Keratinocyte (primary cell): ENCODE data around the gene AP3D1. TPM values are rescaled to one million over a fixed set of nuclear protein-coding genes. Genes with fewer than 3 reads are reported as not detected.

Experiments used
- DNase-seq: peaks from one replicate; pipeline ENCODE4 v3.0.0-alpha.2; 2011; ENCODE audit warnings: low read depth, missing footprints, low spot score
- FAIRE-seq: peaks from 2 replicates; lab custom pipeline; 2011; peaks lifted over from hg19 to GRCh38; lab: Jason Lieb, UNC
- H2AFZ ChIP-seq: 2 replicates; pipeline ENCODE4 v1.6.0; 2012; ENCODE audit warnings: low read length, control low read depth, inconsistent platforms; ENCODE audit not compliant: control insufficient read depth
- H3K27ac ChIP-seq: 2 replicates; pipeline ENCODE4 v1.5.1; 2011; ENCODE audit warnings: low read length; ENCODE audit not compliant: control insufficient read depth, insufficient read depth
- H3K27me3 ChIP-seq: 3 replicates; pipeline ENCODE4 v1.6.0; 2011; ENCODE audit warnings: low read length; ENCODE audit not compliant: control insufficient read depth, insufficient read depth; ENCODE audit errors: extremely low read depth
- H3K36me3 ChIP-seq, 2 experiments: 2 replicates in 1 of 2; 3 replicates in 1 of 2; pipeline ENCODE4 v1.5.1; 2011; ENCODE audit warnings: low read length in 2 of 2, mild to moderate bottlenecking in 1 of 2; ENCODE audit not compliant: control insufficient read depth in 2 of 2, insufficient read depth in 2 of 2; ENCODE audit errors: extremely low read depth in 1 of 2
- H3K4me1 ChIP-seq: 3 replicates; pipeline ENCODE4 v1.5.1; 2011; ENCODE audit warnings: low read length; ENCODE audit not compliant: control insufficient read depth, insufficient read depth; ENCODE audit errors: extremely low read depth
- H3K4me2 ChIP-seq: 3 replicates; pipeline ENCODE4 v1.6.0; 2011; ENCODE audit warnings: low read depth, low read length; ENCODE audit not compliant: control insufficient read depth, insufficient read depth; ENCODE audit errors: extremely low read depth
- H3K4me3 ChIP-seq, 3 experiments: fragments of 200-600 bp in 1 of 3; sonication (generic) in 1 of 3; 2 replicates in 2 of 3; 3 replicates in 1 of 3; pipeline ENCODE4 v1.5.1; 2011 to 2016; ENCODE audit warnings: low read length in 3 of 3, mild to moderate bottlenecking in 3 of 3, control low read depth in 2 of 3, inconsistent platforms in 1 of 3, low read depth in 1 of 3, mixed read lengths in 1 of 3, mixed run types in 1 of 3, moderate library complexity in 1 of 3; ENCODE audit not compliant: control insufficient read depth in 2 of 3, insufficient read depth in 2 of 3; ENCODE audit errors: extremely low read depth in 1 of 3
- H3K79me2 ChIP-seq: 2 replicates; pipeline ENCODE4 v1.6.0; 2012; ENCODE audit warnings: low read length; ENCODE audit not compliant: control insufficient read depth, insufficient read depth
- H3K9ac ChIP-seq: 3 replicates; pipeline ENCODE4 v1.6.0; 2011; ENCODE audit warnings: low read length; ENCODE audit not compliant: control insufficient read depth, insufficient read depth; ENCODE audit errors: extremely low read depth
- H3K9me1 ChIP-seq: 3 replicates; pipeline ENCODE4 v1.6.0; 2011; ENCODE audit warnings: low read length; ENCODE audit not compliant: control insufficient read depth, insufficient read depth; ENCODE audit errors: extremely low read depth
- H3K9me3 ChIP-seq: 2 replicates; pipeline ENCODE4 v1.5.1; 2012; ENCODE audit warnings: low read depth, low read length; ENCODE audit not compliant: control insufficient read depth
- H4K20me1 ChIP-seq: 3 replicates; pipeline ENCODE4 v1.6.0; 2011; ENCODE audit warnings: low read length; ENCODE audit not compliant: control insufficient read depth, insufficient read depth; ENCODE audit errors: extremely low read depth
- EZH2 ChIP-seq: IDR thresholded peaks from one replicate; pipeline ENCODE4 v1.6.1; 2012; ENCODE audit warnings: inconsistent platforms, mild to moderate bottlenecking, low read length, moderate library complexity
- dilution Hi-C: fragments of 300-500 bp; cut with MboI; formaldehyde crosslinking; loops from one replicate; pipeline ENCODE4 v1.7.0; 2020; ENCODE audit warnings: low sequenced_read_pairs; ENCODE audit not compliant: extremely low pct_ligation_motif_present
- polyA plus RNA-seq, 5 experiments: library from polyadenylated mRNA; depleted of rRNA in 3 of 5; stranded (reverse) in 3 of 5; stranded (forward) in 1 of 5; unstranded in 1 of 5; fragments of >200 nt; gene quantifications; 1 replicate in 1 of 5; 2 replicates in 3 of 5; 3 replicates in 1 of 5; pipeline versions ENCODE4 v1.2.1 to v1.2.3, GENCODE V29; 2011 to 2012; ENCODE audit warnings: missing spikeins in 2 of 5, low read depth in 1 of 5, low replicate concordance in 1 of 5
- TF ChIP-seq, protein P1 (sequence below), 3 experiments: IDR thresholded peaks in 1 of 3; conservative IDR thresholded peaks in 1 of 3; optimal IDR thresholded peaks in 1 of 3; 2 replicates in 2 of 3; 3 replicates in 1 of 3; pipeline versions ENCODE3 to v1.5.1; 2011; ENCODE audit warnings: low read length in 3 of 3, mild to moderate bottlenecking in 3 of 3, moderate library complexity in 2 of 3, control low read depth in 1 of 3, inconsistent platforms in 1 of 3; ENCODE audit not compliant: insufficient read depth in 2 of 3; ENCODE audit errors: extremely low read depth in 1 of 3

Gene AP3D1
- polyA plus RNA-seq, 1 donor (not counting 4 experiments of a cell fraction or from before 2014, with no cell fraction given): 56.1 TPM

DNA sequence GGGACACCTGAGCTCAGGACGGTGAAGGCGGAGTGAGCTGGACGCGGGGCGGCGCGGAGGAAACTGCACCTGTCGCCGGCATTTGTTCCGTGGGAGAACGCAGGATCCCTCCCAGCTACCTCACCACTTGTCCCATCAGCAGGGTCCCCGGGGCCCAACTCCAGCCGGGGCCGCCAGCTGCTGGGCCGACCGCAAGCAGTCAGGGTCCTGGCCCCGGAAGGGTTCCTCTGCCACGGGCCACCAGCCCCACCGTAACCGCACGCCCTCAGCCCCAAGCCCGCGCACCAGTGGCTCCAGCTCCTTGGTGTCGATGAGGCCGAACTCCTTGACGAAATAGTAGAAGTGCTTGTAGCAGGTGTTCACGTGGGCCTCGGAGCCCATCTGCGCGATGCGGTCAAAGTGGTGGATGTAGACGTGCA, 74.8 kb downstream of the AP3D1 start:
- H4K20me1 ChIP-seq: no peaks in the 10 kb centered on the region
- no peak overlapping the region for H3K9ac ChIP-seq
- peaks cover 17% of the 10 kb centered on the region for H3K79me2 ChIP-seq
- DNase-seq (no peak), FAIRE-seq (no peak)
- no peaks in the 10 kb centered on the region for H3K27me3 ChIP-seq
- H2AFZ ChIP-seq: no peak overlapping the region
- dilution Hi-C loops: no loop called here
- no peaks in the 10 kb centered on the region for H3K9me1 ChIP-seq
- peaks cover 13% of the 10 kb centered on the region for H3K4me1 ChIP-seq
- no peak overlapping the region for H3K27ac ChIP-seq
- no peak overlapping the region for H3K4me2 ChIP-seq
- H3K9me3 ChIP-seq: no peaks in the 10 kb centered on the region
- TF ChIP-seq, protein P1, sequence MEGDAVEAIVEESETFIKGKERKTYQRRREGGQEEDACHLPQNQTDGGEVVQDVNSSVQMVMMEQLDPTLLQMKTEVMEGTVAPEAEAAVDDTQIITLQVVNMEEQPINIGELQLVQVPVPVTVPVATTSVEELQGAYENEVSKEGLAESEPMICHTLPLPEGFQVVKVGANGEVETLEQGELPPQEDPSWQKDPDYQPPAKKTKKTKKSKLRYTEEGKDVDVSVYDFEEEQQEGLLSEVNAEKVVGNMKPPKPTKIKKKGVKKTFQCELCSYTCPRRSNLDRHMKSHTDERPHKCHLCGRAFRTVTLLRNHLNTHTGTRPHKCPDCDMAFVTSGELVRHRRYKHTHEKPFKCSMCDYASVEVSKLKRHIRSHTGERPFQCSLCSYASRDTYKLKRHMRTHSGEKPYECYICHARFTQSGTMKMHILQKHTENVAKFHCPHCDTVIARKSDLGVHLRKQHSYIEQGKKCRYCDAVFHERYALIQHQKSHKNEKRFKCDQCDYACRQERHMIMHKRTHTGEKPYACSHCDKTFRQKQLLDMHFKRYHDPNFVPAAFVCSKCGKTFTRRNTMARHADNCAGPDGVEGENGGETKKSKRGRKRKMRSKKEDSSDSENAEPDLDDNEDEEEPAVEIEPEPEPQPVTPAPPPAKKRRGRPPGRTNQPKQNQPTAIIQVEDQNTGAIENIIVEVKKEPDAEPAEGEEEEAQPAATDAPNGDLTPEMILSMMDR (optimal IDR thresholded peaks at IDR 0.05 in 1 of 3, IDR thresholded peaks at IDR 0.05 in 1 of 3, conservative IDR thresholded peaks at IDR 0.05 in 1 of 3; ENCODE audit: extremely low read depth in 1 of 3, insufficient read depth in 2 of 3, low read length in 3 of 3): no peak
- no peak for TF ChIP-seq EZH2
- H3K4me3 ChIP-seq: no peak overlapping the region
- peaks cover 34 to 46% of the 10 kb centered on the region in 2 experiments for H3K36me3 ChIP-seq

DNA sequence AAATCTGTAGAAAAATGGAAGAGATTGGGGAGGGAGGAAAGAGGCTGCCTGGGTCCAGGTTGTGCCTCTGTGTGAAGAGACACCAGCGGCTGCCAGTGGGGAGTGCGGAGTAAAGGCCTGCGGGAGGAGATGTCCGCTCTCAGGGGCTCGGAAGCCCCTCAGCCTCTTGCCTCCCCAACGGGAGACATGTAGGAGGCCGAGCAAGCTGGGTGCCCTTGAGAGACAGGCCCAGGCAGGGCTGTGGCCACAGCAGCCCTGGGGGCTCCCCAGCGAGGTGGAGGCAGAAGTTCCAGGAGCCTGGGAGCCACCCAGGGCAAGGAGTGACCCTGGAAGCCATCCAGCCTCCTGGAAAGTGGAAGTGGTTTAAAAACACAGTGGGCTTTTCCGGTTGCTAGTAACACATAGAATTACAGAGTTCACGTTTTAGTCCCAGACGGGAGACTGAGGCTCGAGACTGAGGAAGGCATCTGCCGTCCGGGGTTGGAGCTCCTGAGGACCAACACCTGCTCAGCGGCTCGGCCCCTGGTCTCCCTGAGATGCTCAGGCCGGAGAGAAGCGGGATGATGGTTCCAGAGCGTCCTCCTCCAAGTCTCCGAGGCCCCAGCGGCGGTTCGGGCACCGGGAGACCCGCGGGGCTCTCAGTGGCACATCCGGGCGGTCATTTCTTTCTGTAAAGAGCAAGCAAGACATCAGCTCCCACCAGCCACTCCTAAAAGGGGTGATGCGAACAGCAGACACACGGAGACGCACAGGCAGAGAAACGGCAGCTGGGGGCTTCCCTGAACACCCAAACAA, 78.4 kb downstream of the AP3D1 start:
- no peak for DNase-seq
- H3K4me2 ChIP-seq: no peak overlapping the region
- H3K4me1 ChIP-seq: no peaks in the 10 kb centered on the region
- H4K20me1 ChIP-seq: no peaks in the 10 kb centered on the region
- no peak overlapping the region for H3K27ac ChIP-seq
- no peak overlapping the region for H3K9ac ChIP-seq
- FAIRE-seq: no peak
- no peak overlapping the region for H2AFZ ChIP-seq
- dilution Hi-C loops: no loop called here
- no peaks in the 10 kb centered on the region for H3K9me1 ChIP-seq
- H3K79me2 ChIP-seq: peaks cover 4% of the 10 kb centered on the region
- H3K4me3 ChIP-seq: no peak overlapping the region
- H3K36me3 ChIP-seq: peaks cover 32 to 42% of the 10 kb centered on the region in 2 experiments
- H3K27me3 ChIP-seq: no peaks in the 10 kb centered on the region
- TF ChIP-seq, protein P1 (optimal IDR thresholded peaks at IDR 0.05 in 1 of 3, IDR thresholded peaks at IDR 0.05 in 1 of 3, conservative IDR thresholded peaks at IDR 0.05 in 1 of 3; ENCODE audit: extremely low read depth in 1 of 3, insufficient read depth in 2 of 3, low read length in 3 of 3): no peak
- no peak for TF ChIP-seq EZH2
- no peaks in the 10 kb centered on the region for H3K9me3 ChIP-seq
